Thoracic aorta endothelial cell (primary cell): ENCODE results near the gene UBE2A. TPM values are rescaled to one million over a fixed set of nuclear protein-coding genes. Genes with fewer than 3 reads are reported as not detected.

ENCODE experiments used
- total RNA-seq: library from RNA; depleted of rRNA; stranded (reverse); fragments of >200 nt; gene quantifications from 2 replicates; pipeline ENCODE4 v1.2.3, GENCODE V29; 2012

UBE2A gene
- 56.9 and 59.4 TPM in 2 replicates for total RNA-seq

GRCh38 chrX:119574394-119575266 lies at the start of gene UBE2A:
Gene UBE2A (plus strand): TSS chrX:119574563. CDS start chrX:119574712, 149 bp downstream.

GRCh38 chrX:119565107-119565663 lies 9.2 kb upstream of the UBE2A start, which contains the start of gene STEEP1:
Gene STEEP1 (minus strand): TSS chrX:119565409. CDS start chrX:119565355, 54 bp downstream.

GRCh38 chrX:119606280-119607017 lies 32.1 kb downstream of the UBE2A start, which contains the start of gene NKRF:
Gene NKRF (minus strand): TSS chrX:119606424.

Other genes starting within 250 kb of the UBE2A start
- 21.7 and 26.6 TPM in 2 replicates for gene SLC25A43, start 175.2 kb upstream of the UBE2A start, total RNA-seq
- 279 and 357 TPM in 2 replicates for gene SLC25A5, start 106.1 kb upstream of the UBE2A start, total RNA-seq
- gene STEEP1, start 9.2 kb upstream of the UBE2A start, total RNA-seq: 33.0 and 39.2 TPM in 2 replicates
- 14.1 and 14.4 TPM in 2 replicates for gene NKRF, start 31.9 kb downstream of the UBE2A start, total RNA-seq
- 29.4 and 32.2 TPM in 2 replicates for gene SEPTIN6, start 118.6 kb downstream of the UBE2A start, total RNA-seq
- gene SOWAHD, start 184.0 kb downstream of the UBE2A start, total RNA-seq: not detected in 2 replicates
- gene RPL39, start 217.1 kb downstream of the UBE2A start, total RNA-seq: 1,694 and 2,039 TPM in 2 replicates